H9 (cell line): ENCODE measurements around the gene LGALS14. TPM values are rescaled to one million over a fixed set of nuclear protein-coding genes. Genes with fewer than 3 reads are reported as not detected.

Experiments used
- DNase-seq: peaks from one replicate; pipeline ENCODE4 v3.0.0-alpha.2; 2017
- H2AFZ ChIP-seq: one replicate; pipeline ENCODE4 v1.6.1; 2013; ENCODE audit warnings: mild to moderate bottlenecking, low read length, control low read depth, moderate library complexity
- H2AK5ac ChIP-seq: 2 replicates; pipeline ENCODE4 v1.6.1; 2013; ENCODE audit warnings: low read length, control low read depth, mixed read lengths; ENCODE audit not compliant: insufficient read length
- H2BK120ac ChIP-seq: one replicate; pipeline ENCODE4 v1.6.1; 2013; ENCODE audit warnings: low read depth, mild to moderate bottlenecking, low read length, control low read depth, inconsistent platforms; ENCODE audit not compliant: poor library complexity, severe bottlenecking
- H2BK12ac ChIP-seq: 2 replicates; pipeline ENCODE4 v1.6.1; 2013; ENCODE audit warnings: low read length, control low read depth, mixed read lengths, low read depth; ENCODE audit not compliant: insufficient read length
- H2BK15ac ChIP-seq: 2 replicates; pipeline ENCODE4 v1.6.1; 2013; ENCODE audit warnings: low read depth, low read length, control low read depth
- H2BK20ac ChIP-seq: one replicate; pipeline ENCODE4 v1.6.1; 2013; ENCODE audit warnings: low read depth, mild to moderate bottlenecking, low read length, control low read depth, inconsistent platforms; ENCODE audit not compliant: poor library complexity, severe bottlenecking
- H2BK5ac ChIP-seq: 2 replicates; pipeline ENCODE4 v1.6.1; 2013; ENCODE audit warnings: low read length, control low read depth, mixed read lengths; ENCODE audit not compliant: insufficient read length
- H3K14ac ChIP-seq: 2 replicates; pipeline ENCODE4 v1.6.1; 2013; ENCODE audit warnings: low read length, control low read depth; ENCODE audit not compliant: insufficient read depth
- H3K18ac ChIP-seq: 2 replicates; pipeline ENCODE4 v1.6.1; 2013; ENCODE audit warnings: low read depth, mild to moderate bottlenecking, mixed read lengths, low read length, control low read depth; ENCODE audit not compliant: insufficient read length
- H3K23ac ChIP-seq: 2 replicates; pipeline ENCODE4 v1.6.1; 2013; ENCODE audit warnings: low read length, control low read depth, mixed read lengths, low read depth; ENCODE audit not compliant: insufficient read length
- H3K23me2 ChIP-seq: 2 replicates; pipeline ENCODE4 v1.6.1; 2013; ENCODE audit warnings: low read depth, mild to moderate bottlenecking, mixed read lengths, low read length, control low read depth; ENCODE audit not compliant: insufficient read length, poor library complexity, severe bottlenecking
- H3K27ac ChIP-seq: 2 replicates; pipeline ENCODE4 v1.5.1; 2013; ENCODE audit warnings: low read length, control low read depth, mixed read lengths, low read depth; ENCODE audit not compliant: insufficient read length
- H3K27me3 ChIP-seq: 2 replicates; pipeline ENCODE4 v1.6.1; 2013; ENCODE audit warnings: low read length, control low read depth, inconsistent platforms; ENCODE audit not compliant: insufficient read depth
- H3K4ac ChIP-seq: 2 replicates; pipeline ENCODE4 v1.6.1; 2013; ENCODE audit warnings: low read depth, mild to moderate bottlenecking, control low read depth, inconsistent platforms, low read length, moderate library complexity
- H3K4me1 ChIP-seq: 2 replicates; pipeline ENCODE4 v1.6.1; 2013; ENCODE audit warnings: low read length, control low read depth, inconsistent platforms; ENCODE audit not compliant: insufficient read depth
- H3K4me2 ChIP-seq: 2 replicates; pipeline ENCODE4 v1.6.1; 2013; ENCODE audit warnings: low read length, control low read depth, mixed read lengths; ENCODE audit not compliant: insufficient read length, insufficient read depth
- H3K56ac ChIP-seq: 2 replicates; pipeline ENCODE4 v1.6.1; 2013; ENCODE audit warnings: low read depth, mild to moderate bottlenecking, mixed read lengths, low read length, control low read depth; ENCODE audit not compliant: insufficient read length
- H3K79me1 ChIP-seq: 2 replicates; pipeline ENCODE4 v1.6.1; 2013; ENCODE audit warnings: low read depth, mild to moderate bottlenecking, moderate library complexity, low read length, control low read depth, inconsistent platforms; ENCODE audit not compliant: insufficient read depth, poor library complexity, severe bottlenecking
- H3K79me2 ChIP-seq: 2 replicates; pipeline ENCODE4 v1.6.1; 2013; ENCODE audit warnings: low read length, control low read depth, inconsistent platforms; ENCODE audit not compliant: insufficient read depth
- H3K9ac ChIP-seq: 2 replicates; pipeline ENCODE4 v1.6.1; 2013; ENCODE audit warnings: low read length, control low read depth, mixed read lengths; ENCODE audit not compliant: insufficient read length; ENCODE audit errors: extremely low read depth
- H3K9me3 ChIP-seq: one replicate; pipeline ENCODE4 v1.6.1; 2013; ENCODE audit warnings: low read depth, low read length, inconsistent platforms; ENCODE audit not compliant: control insufficient read depth
- H3T11ph ChIP-seq: one replicate; pipeline ENCODE4 v1.6.1; 2013; ENCODE audit warnings: mild to moderate bottlenecking, low read length, control low read depth, inconsistent platforms
- H4K20me1 ChIP-seq: one replicate; pipeline ENCODE4 v1.6.1; 2013; ENCODE audit not compliant: control insufficient read depth, insufficient read length, insufficient read depth
- H4K5ac ChIP-seq: 2 replicates; pipeline ENCODE4 v1.6.1; 2013; ENCODE audit warnings: low read depth, mild to moderate bottlenecking, mixed read lengths, low read length, control low read depth; ENCODE audit not compliant: insufficient read length
- H4K8ac ChIP-seq: replicated peaks from 2 replicates; pipeline ENCODE4 v1.6.1; 2013; ENCODE audit warnings: low read length, control low read depth, mixed read lengths, low read depth; ENCODE audit not compliant: insufficient read length
- H4K91ac ChIP-seq: 2 replicates; pipeline ENCODE4 v1.6.1; 2013; ENCODE audit warnings: low read depth, mild to moderate bottlenecking, moderate library complexity, mixed read lengths, low read length, control low read depth; ENCODE audit not compliant: insufficient read length
- H3K27ac Mint-ChIP-seq, 3 experiments: 2 replicates in 2 of 3; 3 replicates in 1 of 3; pipeline ENCODE4 v1.8.0; 2020 to 2021; ENCODE audit warnings: mixed read lengths in 3 of 3, mild to moderate bottlenecking in 1 of 3, moderate library complexity in 1 of 3
- H3K27me3 Mint-ChIP-seq: 2 replicates; pipeline ENCODE4 v1.8.0; 2021; ENCODE audit warnings: low read depth, mild to moderate bottlenecking, moderate library complexity, mixed read lengths
- H3K36me3 Mint-ChIP-seq, 3 experiments: 2 replicates in 2 of 3; 3 replicates in 1 of 3; pipeline ENCODE4 v1.8.0; 2020 to 2021; ENCODE audit warnings: low read depth in 3 of 3, mixed read lengths in 3 of 3; ENCODE audit not compliant: insufficient read depth in 1 of 3
- H3K4me1 Mint-ChIP-seq, 2 experiments: 2 replicates each; pipeline ENCODE4 v1.8.0; 2020; ENCODE audit warnings: mixed read lengths in 2 of 2
- H3K4me3 Mint-ChIP-seq, 2 experiments: 2 replicates in 1 of 2; 3 replicates in 1 of 2; pipeline ENCODE4 v1.8.0; 2020 to 2021; ENCODE audit warnings: mild to moderate bottlenecking in 2 of 2, mixed read lengths in 2 of 2, moderate library complexity in 1 of 2
- H3K9me3 Mint-ChIP-seq, 2 experiments: 2 replicates in 1 of 2; 3 replicates in 1 of 2; pipeline ENCODE4 v1.8.0; 2020; ENCODE audit warnings: mild to moderate bottlenecking in 2 of 2, mixed read lengths in 2 of 2, moderate library complexity in 1 of 2
- CTCF ChIP-seq: fragments of 200-600 bp; sonication (generic); conservative IDR thresholded peaks from 3 replicates; pipeline ENCODE4 v1.8.0; 2021; ENCODE audit warnings: antibody characterized with exemption, mild to moderate bottlenecking
- WGBS: extraction: QIAGEN DNeasy Blood & Tissue Kit; methylation state at CpG from one replicate; pipeline ENCODE4 v1.1.7; 2013; ENCODE audit warnings: missing lambda C conversion rate, low lambda C conversion rate, mixed read lengths; ENCODE audit not compliant: insufficient read length; ENCODE audit errors: extremely low coverage; 5-methylcytosine and 5-hydroxymethylcytosine counted together
- total RNA-seq: library from RNA; stranded (reverse); gene quantifications from 2 replicates; pipeline ENCODE4 v1.2.1, GENCODE V29; 2021

Gene LGALS14
- total RNA-seq, 1 experiment from 2014 or later: not detected

DNA sequence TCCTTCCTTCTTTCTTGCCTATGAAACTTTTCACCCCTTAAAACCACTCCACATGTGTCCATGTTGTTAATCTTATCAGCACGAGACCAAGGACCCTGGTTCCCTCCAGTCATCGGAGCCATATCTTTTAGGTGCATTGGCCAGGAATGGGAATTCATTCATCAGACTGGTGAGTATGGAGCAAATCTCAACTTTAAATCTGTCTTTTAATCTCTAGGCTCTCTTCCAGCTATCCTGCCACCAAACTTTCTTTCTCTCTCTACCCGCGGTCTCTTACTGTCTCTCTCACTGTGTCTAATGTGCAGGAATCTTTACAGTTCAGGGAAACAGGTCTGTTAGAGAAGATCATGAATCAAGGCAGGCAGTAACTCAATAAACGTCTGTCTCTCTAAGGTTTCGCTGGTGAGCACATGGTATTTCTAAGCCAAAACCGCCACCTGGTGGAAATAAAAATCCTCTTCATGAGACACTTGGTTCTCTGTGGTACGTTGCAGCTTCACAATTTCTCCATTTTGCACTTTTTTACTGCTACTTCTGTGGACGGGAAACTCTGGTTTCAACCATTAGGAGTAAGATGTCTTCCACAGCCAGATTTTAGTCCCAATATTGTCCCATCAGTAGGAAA is 32.4 kb upstream of the LGALS14 start:
- H3K79me1 ChIP-seq: no peaks in the 10 kb centered on the region
- no peak overlapping the region for H3K18ac ChIP-seq
- peak; percentile 55 for DNase-seq
- Mint-ChIP-seq H3K27ac (no peak overlapping the region), H3K9me3 (peaks cover 3 to 7% of the 10 kb centered on the region in 2 experiments; a peak in 4 of 5 replicates), H3K27me3 (peaks cover 9% of the 10 kb centered on the region), H3K36me3 (0 out of 7 replicates have a peak, but pooled peaks cover 0 to under 1% (median 0%) of the 10 kb centered on the region in 3 experiments), H3K4me1 (peaks cover 15 to 20% of the 10 kb centered on the region in 2 experiments), H3K4me3 (peak overlapping the region in 1 of 2 experiments; percentile 49; a peak in 1 of 5 replicates)
- H2BK15ac ChIP-seq: no peak overlapping the region
- H3K79me2 ChIP-seq: no peaks in the 10 kb centered on the region
- H3K4me1 ChIP-seq: peaks cover 5% of the 10 kb centered on the region; the same call in 1 of the 2 replicates
- H3K23ac ChIP-seq: no peak overlapping the region
- no peaks in the 10 kb centered on the region for H3K23me2 ChIP-seq
- H3K27ac ChIP-seq: no peak overlapping the region
- H3K4ac ChIP-seq: no peak overlapping the region
- H2AK5ac ChIP-seq: no peak overlapping the region
- H3K4me2 ChIP-seq: no peak overlapping the region
- H4K20me1 ChIP-seq: no peaks in the 10 kb centered on the region
- no peak overlapping the region for H4K91ac ChIP-seq
- H3K56ac ChIP-seq: no peak overlapping the region
- H3T11ph ChIP-seq: no peak overlapping the region
- H3K9me3 ChIP-seq: no peaks in the 10 kb centered on the region
- no peak overlapping the region for H3K14ac ChIP-seq
- H2BK20ac ChIP-seq: no peak overlapping the region
- H3K27me3 ChIP-seq: no peaks in the 10 kb centered on the region
- peak overlapping the region; percentile 30 for H2BK12ac ChIP-seq
- H4K5ac ChIP-seq: no peak overlapping the region
- no peak overlapping the region for H3K9ac ChIP-seq
- TF ChIP-seq CTCF: peak; percentile 83
- peak overlapping the region; percentile 74 for H2AFZ ChIP-seq
- H4K8ac ChIP-seq: no peak overlapping the region
- H2BK5ac ChIP-seq: no peak overlapping the region
- no CpG with 5 or more reads among the region's 9 CpGs for WGBS
- no peak overlapping the region for H2BK120ac ChIP-seq
